ENCODE measurements around the gene PAK5. TPM values are rescaled to one million over a fixed set of nuclear protein-coding genes. Genes with fewer than 3 reads are reported as not detected.

Gene PAK5
- total and polyA plus RNA-seq, 2 donors (not counting 1 experiment from before 2014, with no cell fraction given), result not detected

DNA sequence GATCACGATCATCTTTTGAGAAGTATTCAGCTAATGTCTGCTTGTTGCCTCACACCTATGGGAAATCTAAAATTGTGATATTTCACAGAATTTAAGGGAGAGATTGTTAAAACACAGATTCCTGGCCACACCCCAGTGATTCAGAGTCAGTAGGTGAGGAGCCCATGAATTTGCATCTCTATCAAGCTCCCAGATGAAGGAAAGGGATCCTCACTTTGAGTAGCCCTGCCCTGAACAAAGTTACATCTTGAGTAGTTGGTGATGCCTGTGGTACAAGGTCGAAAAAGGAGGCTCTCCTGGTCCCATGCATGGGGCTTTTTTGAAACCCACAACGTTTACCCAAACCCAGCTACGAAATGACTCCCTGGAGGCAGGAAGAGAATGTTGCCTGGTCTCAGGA lies 79.5 kb downstream of the PAK5 start:
- DNase-seq (ENCODE audit: low read depth in 2 of 2), result no peak

DNA sequence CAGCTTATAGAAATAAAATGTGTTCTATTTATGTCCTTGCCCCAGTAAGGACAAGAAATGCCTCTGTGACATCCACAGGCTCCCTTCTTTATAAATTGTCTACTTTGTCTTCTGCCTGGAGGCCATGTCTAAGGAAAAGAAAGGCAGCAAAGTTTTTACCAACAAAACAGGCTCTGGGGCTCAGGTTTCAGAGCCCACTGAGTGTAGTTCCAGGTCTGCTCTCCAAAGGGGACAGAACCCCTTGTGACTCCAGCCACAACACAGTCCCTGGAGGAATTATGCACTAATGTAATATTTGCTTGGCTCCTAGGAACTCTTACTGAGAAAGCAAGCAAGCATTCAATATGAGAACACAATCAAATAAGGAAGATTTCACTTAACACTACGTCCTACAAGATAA lies 80.1 kb downstream of the PAK5 start:
- no peak overlapping the region for H3K9ac ChIP-seq (ENCODE audit: insufficient read depth, low read length)
- no peaks in the 10 kb centered on the region for H3K79me2 ChIP-seq (ENCODE audit: control insufficient read depth, insufficient read depth, low read length)
- H3K4me3 ChIP-seq (replicated peaks in 1 of 4; ENCODE audit: control extremely low read depth in 1 of 4, insufficient read depth in 1 of 4, low read depth in 3 of 4, low read length in 4 of 4), result no peak overlapping the region
- DNase-seq (ENCODE audit: low read depth in 2 of 2), result no peak
- TF ChIP-seq EZH2 (IDR thresholded peaks at IDR 0.05; ENCODE audit: low read length, missing control alignments), result no peak
- TF ChIP-seq, protein P1, sequence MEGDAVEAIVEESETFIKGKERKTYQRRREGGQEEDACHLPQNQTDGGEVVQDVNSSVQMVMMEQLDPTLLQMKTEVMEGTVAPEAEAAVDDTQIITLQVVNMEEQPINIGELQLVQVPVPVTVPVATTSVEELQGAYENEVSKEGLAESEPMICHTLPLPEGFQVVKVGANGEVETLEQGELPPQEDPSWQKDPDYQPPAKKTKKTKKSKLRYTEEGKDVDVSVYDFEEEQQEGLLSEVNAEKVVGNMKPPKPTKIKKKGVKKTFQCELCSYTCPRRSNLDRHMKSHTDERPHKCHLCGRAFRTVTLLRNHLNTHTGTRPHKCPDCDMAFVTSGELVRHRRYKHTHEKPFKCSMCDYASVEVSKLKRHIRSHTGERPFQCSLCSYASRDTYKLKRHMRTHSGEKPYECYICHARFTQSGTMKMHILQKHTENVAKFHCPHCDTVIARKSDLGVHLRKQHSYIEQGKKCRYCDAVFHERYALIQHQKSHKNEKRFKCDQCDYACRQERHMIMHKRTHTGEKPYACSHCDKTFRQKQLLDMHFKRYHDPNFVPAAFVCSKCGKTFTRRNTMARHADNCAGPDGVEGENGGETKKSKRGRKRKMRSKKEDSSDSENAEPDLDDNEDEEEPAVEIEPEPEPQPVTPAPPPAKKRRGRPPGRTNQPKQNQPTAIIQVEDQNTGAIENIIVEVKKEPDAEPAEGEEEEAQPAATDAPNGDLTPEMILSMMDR (conservative IDR thresholded peaks at IDR 0.05 in 1 of 2, IDR thresholded peaks at IDR 0.05 in 1 of 2; ENCODE audit: low read depth in 1 of 2, low read length in 2 of 2), result no peak
- no peaks in the 10 kb centered on the region for H4K20me1 ChIP-seq (ENCODE audit: control insufficient read depth, extremely low read depth, insufficient read depth, low read length)
- no peaks in the 10 kb centered on the region for H3K4me1 ChIP-seq (ENCODE audit: control insufficient read depth, extremely low read depth, insufficient read depth, low read length)
- no peak overlapping the region for H3K27ac ChIP-seq (ENCODE audit: insufficient read depth, low read length)
- H3K4me2 ChIP-seq (ENCODE audit: extremely low read depth, insufficient read depth, low read length), result no peak overlapping the region
- no peaks in the 10 kb centered on the region for H3K9me3 ChIP-seq (ENCODE audit: control insufficient read depth, insufficient read depth, low read depth, low read length)
- H2AFZ ChIP-seq (ENCODE audit: low read length), result no peak overlapping the region
- H3K27me3 ChIP-seq (ENCODE audit: control insufficient read depth, insufficient read depth, low read length), result no peaks in the 10 kb centered on the region
- H3K36me3 ChIP-seq (ENCODE audit: control insufficient read depth, insufficient read depth, low read length), result no peaks in the 10 kb centered on the region

More for the DNA sequence above, 79.5 kb downstream of the PAK5 start:
- H3K27me3 ChIP-seq (ENCODE audit: control insufficient read depth, insufficient read depth, low read length), result no peaks in the 10 kb centered on the region
- no peak overlapping the region for H3K9ac ChIP-seq (ENCODE audit: insufficient read depth, low read length)
- H2AFZ ChIP-seq (ENCODE audit: low read length), result no peak overlapping the region
- H3K27ac ChIP-seq (ENCODE audit: insufficient read depth, low read length), result no peak overlapping the region
- no peaks in the 10 kb centered on the region for H3K36me3 ChIP-seq (ENCODE audit: control insufficient read depth, insufficient read depth, low read length)
- H4K20me1 ChIP-seq (ENCODE audit: control insufficient read depth, extremely low read depth, insufficient read depth, low read length), result no peaks in the 10 kb centered on the region
- H3K4me3 ChIP-seq (replicated peaks in 1 of 4; ENCODE audit: control extremely low read depth in 1 of 4, insufficient read depth in 1 of 4, low read depth in 3 of 4, low read length in 4 of 4), result no peak overlapping the region
- TF ChIP-seq, protein P1 (conservative IDR thresholded peaks at IDR 0.05 in 1 of 2, IDR thresholded peaks at IDR 0.05 in 1 of 2; ENCODE audit: low read depth in 1 of 2, low read length in 2 of 2), result no peak
- TF ChIP-seq EZH2 (IDR thresholded peaks at IDR 0.05; ENCODE audit: low read length, missing control alignments), result no peak
- no peak overlapping the region for H3K4me2 ChIP-seq (ENCODE audit: extremely low read depth, insufficient read depth, low read length)
- no peaks in the 10 kb centered on the region for H3K4me1 ChIP-seq (ENCODE audit: control insufficient read depth, extremely low read depth, insufficient read depth, low read length)
- H3K79me2 ChIP-seq (ENCODE audit: control insufficient read depth, insufficient read depth, low read length), result no peaks in the 10 kb centered on the region
- H3K9me3 ChIP-seq (ENCODE audit: control insufficient read depth, insufficient read depth, low read depth, low read length), result no peaks in the 10 kb centered on the region

DNA sequence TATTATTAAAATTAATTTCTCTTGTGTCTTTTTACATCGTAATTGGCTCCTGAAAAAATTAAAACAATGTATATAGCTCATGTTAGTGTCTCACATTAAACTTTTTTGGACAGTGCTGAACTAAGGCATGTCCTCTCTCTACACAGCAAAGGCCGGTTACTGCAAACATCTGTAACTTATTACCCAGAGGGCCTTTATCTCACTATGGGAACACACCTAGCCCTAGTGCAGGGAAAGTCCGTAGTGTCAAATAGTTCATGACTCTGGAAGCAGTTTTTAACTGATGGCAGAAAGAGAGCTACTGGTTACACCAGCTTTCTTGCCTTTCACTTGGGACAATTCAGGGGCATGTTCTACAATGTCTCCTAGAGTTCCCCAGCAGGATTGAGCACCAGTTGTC lies 82.2 kb downstream of the PAK5 start:
- Histone ChIP-seq H3K9me3 (ENCODE audit: control insufficient read depth, insufficient read depth, low read depth, low read length) (no peaks in the 10 kb centered on the region), H2AFZ (ENCODE audit: low read length) (no peak overlapping the region), H3K9ac (ENCODE audit: insufficient read depth, low read length) (no peak overlapping the region), H3K79me2 (ENCODE audit: control insufficient read depth, insufficient read depth, low read length) (no peaks in the 10 kb centered on the region), H3K27me3 (ENCODE audit: control insufficient read depth, insufficient read depth, low read length) (no peaks in the 10 kb centered on the region), H3K36me3 (ENCODE audit: control insufficient read depth, insufficient read depth, low read length) (no peaks in the 10 kb centered on the region), H3K4me3 (replicated peaks in 1 of 4; ENCODE audit: control extremely low read depth in 1 of 4, insufficient read depth in 1 of 4, low read depth in 3 of 4, low read length in 4 of 4) (no peak overlapping the region), H3K4me1 (ENCODE audit: control insufficient read depth, extremely low read depth, insufficient read depth, low read length) (no peaks in the 10 kb centered on the region), H4K20me1 (ENCODE audit: control insufficient read depth, extremely low read depth, insufficient read depth, low read length) (no peaks in the 10 kb centered on the region), H3K27ac (ENCODE audit: insufficient read depth, low read length) (no peak overlapping the region), H3K4me2 (ENCODE audit: extremely low read depth, insufficient read depth, low read length) (no peak overlapping the region)
- DNase-seq (ENCODE audit: low read depth in 2 of 2), result no peak
- no peak for TF ChIP-seq EZH2 (IDR thresholded peaks at IDR 0.05; ENCODE audit: low read length, missing control alignments)
- TF ChIP-seq, protein P1 (conservative IDR thresholded peaks at IDR 0.05 in 1 of 2, IDR thresholded peaks at IDR 0.05 in 1 of 2; ENCODE audit: low read depth in 1 of 2, low read length in 2 of 2), result no peak
